Activated CD4-positive, alpha-beta T cell treated with anti-CD3 and anti-CD28 coated beads for 48 hours (primary cell): Measurements from ENCODE around the gene KIF16B.

Experiments used
- DNase-seq: peaks from one replicate; pipeline ENCODE4 v3.0.0-alpha.2; 2020

KIF16B gene

DNA sequence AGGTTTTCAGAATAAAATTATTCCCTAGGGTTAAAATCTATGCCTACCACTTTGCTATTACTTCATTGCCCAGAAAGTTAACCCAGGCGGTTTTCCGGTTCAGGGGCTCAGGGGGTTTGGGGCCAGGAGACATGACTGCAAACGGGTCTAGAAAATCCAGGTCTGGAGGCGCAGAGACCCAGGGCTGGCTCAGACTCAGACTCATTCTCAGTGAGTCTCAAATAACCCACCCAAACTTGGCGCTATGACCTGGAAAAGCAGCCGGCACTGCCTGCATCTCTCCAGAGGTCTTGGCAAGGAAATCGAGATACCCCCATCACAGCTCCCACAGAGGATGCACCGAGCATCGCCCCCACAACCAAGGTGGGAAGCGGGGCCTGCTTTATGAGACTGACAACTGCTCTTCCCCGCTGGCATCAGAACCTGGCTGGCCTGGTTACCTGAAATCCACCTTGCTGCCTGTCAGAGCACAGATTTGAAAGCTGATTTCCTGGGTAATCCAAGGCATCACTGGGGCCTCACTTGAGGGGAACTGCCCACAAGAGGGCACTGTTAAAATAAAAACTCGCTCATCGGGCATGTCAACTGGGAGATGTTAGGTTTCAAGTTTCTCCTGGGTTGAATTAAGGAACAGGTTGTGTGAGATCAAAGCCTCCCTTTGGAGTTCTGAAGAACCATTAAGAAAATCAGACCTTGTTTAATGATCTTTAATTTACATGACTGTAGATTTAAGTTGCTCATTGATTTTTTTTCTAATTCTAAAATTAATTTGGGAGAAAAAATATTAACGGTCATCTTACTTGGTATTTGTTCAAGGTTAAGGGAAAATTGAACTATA lies 55.1 kb downstream of the KIF16B start:
- peak; percentile 25 for DNase-seq

DNA sequence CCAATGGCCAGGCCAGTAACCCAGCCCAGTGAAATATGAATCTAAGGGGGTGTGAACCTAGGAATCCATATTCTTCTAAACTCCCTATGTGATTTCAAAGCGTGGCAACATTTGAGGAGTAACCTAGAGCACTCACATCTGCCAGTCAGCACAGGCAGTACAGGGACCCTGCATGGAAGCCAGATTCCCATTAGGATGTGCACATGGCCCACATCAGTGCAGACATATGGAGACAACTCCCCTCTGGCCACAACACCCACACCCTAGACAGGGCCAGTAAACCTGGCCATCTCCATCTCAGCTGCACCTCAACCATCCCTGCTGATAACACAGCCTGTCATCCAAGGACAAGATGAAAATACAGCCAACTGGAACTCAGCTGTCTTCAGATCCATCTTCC lies 56.5 kb downstream of the KIF16B start:
- DNase-seq = no peak

DNA sequence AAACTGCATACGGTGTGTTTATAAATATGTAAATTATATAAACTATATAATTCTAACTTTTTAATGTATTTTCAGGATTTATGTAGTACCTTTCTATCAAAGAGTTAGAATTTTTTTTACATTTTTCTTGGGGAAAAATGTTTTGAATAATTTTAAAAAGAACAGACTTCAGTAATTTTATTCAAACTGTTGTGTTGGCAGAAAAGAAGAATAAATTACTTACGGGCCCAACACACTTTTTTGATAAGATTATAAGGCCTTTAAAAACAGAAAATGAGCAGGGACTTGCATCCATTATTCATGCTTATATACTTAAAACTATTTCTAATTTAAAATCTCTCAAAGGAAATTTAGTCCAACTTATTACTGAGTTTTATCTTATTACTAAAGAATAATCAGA lies 58.2 kb downstream of the KIF16B start:
- no peak for DNase-seq

DNA sequence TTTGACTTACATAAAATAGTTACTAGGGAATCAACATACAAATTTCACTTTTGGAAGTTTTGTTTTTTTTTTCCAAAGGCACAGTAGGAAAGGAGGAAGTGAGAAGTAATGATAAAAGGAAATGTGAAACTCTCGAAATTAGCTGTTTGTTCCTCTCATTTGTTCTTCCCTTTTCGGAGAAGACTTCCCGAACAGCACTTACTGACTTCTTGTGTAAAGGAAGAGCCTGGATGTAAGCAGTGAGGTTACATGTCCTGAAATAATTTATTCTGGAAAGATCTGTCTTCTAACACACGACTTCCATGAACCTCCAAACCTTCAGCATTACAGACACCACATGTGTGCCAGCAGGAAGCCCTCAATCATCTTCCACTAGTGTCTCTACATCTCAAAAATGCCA lies 59.1 kb downstream of the KIF16B start:
- no peak for DNase-seq

DNA sequence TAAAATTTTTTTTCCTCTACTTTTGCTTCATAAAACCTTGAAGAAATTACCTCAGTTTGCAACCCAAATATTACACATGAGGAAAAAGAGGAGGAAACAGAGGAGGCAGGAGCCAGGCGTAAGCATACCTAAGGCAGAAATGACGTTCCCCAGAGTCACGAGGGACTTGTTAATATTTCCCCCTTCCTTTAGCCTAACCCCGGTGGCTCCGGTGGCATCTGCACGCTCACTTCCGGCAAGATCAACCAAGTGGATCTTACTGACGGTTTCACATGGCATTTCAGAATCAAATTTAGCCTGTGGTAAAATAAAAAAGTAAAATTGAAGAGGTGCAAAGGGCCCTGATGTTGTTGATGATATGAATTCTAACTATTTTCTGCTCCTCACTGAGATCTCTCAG lies 67.4 kb downstream of the KIF16B start:
- DNase-seq = no peak

DNA sequence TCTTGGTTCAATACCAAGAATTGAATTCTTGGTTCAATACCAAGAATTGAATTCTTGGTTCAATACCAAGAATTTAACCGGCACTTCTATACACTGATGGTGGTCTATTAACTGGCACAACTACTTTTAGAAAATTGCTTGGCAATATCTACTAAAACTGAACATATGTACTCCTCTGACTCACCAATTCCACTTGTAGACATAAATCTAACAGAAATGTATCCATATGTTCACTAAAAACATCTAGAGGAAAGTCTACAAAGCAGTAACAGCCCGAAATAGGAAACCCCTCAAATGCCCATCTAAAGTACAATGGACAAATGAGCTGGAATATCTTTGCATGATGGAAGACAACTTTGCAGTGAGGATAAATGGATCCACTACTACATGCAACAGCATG lies 71.9 kb downstream of the KIF16B start:
- no peak for DNase-seq

DNA sequence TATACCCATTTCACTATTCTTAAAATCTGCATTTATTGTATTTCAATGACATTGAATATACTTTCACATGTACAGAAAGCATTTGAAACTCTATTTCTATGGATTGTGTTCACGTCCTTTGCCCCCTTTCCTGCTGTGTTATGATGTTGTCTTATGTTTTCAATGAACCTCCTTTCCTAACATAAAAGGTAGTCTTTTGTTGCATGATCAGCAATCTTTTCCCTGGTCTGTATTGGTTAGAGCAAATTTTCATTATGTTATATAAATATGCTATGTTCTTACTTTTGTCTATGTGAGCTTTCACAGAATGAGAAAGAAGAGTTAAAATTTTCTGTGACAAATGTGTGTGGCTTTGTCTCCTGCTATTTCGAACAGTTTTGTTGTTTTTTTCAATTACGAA lies 73.1 kb downstream of the KIF16B start:
- DNase-seq = no peak

DNA sequence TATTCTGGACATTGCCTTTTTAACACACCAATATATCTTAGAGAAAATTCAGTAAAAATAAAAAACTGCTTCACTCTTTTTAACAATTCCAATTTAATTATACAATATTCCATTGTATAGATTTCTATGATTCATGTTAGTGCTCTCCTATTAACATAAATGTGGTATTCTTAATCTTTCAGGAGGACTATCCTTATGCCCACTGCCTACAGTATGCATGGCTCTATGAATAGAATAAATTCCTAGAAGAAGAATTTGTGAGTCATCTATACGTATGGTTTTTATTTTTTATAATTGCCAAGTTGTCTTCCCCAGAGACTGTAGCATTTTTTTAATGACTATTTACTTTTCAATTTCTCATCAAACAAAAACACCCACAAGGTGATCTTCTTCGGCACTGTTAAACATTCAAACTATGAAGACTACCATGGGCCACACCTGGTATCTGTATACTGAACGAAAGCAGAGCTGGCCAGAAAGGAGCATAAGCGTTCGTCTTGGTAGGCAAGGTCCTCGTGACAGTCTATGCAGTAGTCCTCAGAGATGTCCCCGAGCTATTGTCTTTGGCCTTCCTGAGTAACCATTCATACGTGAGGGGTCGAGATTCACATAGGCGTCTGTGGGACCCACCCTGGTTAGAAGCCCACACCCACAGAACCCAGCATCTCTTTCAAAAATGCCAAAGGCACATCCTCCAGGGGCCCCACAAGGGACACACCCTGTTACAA lies 74.6 kb downstream of the KIF16B start:
- no peak for DNase-seq

DNA sequence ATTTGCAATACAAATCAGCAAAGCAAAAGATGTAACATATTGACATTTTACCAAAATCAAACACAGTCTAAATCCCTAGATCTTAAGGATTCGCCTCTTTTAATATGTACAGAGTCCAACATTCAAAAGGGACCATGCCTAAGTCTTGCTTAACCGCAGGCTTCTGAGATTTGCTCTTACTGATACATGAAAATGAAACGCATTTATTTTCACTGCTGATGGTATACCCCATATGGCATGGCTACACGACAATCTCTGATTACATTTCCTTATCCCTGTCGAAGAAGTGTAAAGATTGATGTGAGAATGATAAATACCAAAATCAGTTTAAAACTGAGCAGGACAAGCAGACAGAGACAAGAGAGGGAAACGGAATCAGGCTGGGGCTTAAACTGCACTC lies 75.4 kb downstream of the KIF16B start:
- DNase-seq = no peak

DNA sequence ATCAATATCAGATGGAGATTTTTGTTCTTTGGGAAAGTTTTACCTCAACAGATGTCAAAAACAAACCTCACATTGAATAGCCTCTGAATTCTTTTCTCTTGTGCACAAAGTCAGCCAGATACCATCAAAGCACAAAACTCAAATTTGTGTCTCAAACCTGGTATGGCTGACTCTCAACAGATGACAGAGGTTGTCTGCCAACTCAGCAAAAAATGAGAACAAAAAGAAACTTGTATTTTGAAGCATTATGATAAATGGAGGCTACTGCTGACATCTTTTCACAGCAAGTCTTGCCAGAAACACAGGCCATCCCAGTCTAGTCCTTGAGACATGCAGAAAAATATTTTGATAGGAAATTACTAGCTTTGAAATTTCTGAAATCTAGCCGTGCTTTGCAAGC lies 79.8 kb downstream of the KIF16B start:
- no peak for DNase-seq

DNA sequence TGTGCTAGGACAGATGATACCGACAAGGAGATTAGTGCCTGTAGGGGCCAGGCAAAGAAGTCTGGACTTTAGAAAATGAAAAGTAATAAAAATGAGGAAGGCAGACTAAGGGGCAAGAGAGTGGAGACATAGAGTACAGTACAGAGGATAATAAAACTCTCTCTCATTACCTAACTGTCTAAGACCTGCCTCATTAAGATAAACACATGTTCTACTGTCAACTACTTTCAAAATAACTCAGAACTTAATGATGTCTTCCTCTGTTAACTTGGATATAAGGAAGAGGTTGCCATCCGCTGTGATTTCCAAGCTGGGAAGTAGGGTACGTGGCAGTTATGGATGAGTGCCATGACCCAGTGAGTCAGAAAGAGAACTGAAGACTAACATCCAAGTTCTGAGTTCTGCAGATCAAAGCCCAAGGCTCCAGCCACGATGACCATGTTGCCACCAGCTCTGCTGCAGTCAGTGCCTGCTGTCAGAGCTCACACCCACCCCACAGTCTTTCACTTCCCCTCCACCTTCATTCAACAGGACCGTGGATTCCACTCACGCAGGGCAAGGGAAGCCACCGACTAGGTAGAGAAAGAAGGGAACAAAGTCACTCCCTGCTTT lies 81.8 kb downstream of the KIF16B start:
- DNase-seq = no peak

DNA sequence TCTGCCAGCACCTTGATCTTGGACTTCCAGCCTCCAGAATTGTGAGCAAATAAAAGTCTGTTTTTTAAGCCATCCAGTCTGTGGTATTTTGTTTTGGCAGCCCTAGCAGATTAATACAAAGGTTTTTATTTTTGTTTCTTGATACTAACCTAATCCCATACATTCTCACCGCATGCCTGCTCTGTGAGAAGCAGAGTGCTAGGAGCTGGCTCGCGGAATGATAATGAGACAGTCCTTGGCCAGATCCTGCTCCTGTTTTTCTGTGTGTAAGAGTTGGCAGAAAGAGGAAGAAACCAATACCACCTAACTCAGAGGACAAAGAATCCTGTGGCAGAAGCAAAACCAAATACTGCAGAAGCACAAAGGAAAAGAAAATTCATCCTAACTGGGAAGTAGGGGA lies 82.6 kb downstream of the KIF16B start:
- no peak for DNase-seq

DNA sequence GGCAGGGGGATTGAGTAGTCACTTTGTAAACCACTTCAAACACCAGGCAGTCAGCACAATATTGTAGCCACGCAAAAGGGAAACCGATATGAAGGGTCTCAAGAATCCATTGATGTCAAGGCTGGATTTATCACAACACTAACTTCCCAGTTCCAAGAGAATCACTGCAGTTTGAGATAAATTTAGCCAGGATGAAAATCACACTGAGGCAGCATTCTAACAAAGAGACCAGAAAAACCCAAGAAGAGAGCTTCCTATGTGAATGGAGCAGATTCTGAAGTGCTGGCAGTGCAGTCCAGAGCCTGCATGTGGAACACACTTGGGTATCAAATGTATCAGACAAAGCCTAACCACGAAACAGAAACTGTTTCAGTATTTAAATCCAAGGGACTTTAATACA lies 84.6 kb downstream of the KIF16B start:
- DNase-seq = no peak

DNA sequence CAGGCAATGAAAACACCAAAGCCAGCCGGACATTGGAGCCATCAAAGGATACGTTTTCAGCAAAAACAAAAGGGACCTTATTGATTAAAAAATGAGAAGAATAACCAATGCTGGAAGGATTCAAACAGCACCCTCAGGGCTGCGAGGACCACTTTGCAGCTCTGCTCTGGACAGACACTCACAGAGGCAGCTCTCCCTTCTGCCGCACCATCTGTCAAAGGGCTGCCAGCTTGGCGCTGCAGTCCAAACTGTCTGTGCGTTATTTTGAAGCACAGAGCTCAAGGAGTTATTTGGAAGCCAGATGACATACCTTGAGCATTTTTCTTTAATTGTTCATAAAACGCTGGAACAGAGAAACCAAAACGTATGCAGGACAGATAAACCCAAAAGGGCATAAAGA lies 85.2 kb downstream of the KIF16B start:
- DNase-seq = no peak

DNA sequence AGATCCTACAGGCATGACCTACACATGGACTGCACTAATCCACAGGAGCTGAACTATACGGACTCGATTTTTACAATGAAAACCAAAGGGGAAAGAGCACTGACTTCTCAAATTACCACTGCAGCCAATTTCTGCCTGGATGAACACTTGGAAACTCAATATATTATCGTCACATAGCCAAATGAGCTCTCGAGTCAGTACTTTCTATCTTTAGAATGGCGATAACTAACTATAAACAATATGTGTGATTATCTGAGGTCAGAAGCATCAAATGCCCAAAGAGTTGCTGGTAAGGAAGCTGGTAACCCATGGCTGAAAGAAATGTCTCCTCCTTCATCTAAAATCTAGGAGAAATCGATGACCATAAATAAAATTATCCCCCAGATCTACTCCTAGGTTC lies 86.7 kb downstream of the KIF16B start:
- DNase-seq = no peak

DNA sequence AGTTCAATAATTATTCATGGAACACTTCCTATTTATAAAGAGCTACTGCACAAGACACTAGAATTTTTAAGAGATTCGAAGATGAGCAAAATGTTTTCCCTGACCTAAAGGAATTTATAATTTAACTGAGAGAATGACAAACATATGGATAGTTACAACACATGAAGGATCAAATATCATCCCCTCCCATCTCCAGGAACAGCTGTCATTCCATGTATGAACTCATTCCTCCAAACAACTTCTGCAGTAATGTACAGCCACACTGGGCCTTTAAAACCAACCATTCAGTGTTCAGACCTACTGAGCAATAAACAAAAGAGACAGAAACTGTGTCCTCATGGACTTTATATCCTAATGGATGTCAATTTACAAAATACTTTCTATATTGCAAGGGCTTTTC lies 87.8 kb downstream of the KIF16B start:
- DNase-seq = no peak

DNA sequence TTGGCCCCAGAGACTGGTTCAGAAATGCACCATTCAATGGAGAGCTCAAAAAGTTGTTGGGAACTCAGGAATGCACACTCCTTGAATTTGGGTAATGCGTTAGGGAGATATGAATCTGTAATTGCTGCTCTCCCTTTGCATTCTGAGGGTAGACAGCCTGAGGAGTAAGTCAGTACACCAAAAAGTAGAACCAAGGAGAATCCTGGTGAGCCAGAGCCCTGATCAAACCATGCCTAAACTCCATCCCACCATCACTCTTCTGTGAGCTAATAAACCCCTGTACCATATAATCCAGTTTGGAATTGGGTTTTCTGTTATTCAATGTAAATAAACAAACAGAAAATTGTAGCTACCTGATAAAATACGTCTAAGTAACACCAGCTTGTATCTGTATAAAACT lies 90.2 kb downstream of the KIF16B start:
- no peak for DNase-seq

DNA sequence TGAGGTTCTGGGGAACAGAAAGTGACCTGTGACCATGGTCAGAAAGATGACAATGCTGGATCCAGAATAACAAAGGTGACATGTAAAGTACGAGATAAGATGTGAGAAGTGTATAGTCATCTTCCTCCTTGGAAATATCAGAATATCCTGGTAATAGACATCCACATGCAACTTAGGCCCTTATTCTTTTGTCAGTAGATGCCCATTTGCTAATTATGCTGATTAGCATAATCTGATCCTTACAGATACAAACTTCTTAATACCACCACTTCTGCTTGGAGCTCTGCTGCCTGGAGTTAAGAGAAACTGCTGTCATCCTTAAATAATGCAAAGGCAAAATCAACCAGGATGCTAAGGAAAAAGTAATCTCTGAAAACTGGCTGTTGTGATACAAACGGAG lies 91.3 kb downstream of the KIF16B start:
- DNase-seq = no peak

DNA sequence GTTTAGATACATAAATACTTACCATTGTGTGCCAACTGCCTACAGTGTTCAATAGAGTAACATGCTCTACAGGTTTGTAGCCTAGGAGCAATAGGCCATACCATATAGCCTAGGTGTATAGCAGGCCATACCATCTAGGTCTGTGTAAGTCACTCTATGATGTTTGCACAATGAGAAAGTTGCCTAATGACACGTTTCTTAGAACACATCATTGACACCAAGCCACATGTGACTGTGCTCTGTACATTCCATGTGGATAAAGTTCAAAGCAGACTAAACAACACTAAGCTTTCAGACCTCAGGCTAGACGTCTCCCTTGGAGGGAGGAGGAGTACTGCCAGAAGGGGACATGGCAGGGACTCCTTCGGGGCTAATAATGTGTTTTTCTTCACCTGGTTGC lies 93.6 kb downstream of the KIF16B start:
- DNase-seq = no peak

DNA sequence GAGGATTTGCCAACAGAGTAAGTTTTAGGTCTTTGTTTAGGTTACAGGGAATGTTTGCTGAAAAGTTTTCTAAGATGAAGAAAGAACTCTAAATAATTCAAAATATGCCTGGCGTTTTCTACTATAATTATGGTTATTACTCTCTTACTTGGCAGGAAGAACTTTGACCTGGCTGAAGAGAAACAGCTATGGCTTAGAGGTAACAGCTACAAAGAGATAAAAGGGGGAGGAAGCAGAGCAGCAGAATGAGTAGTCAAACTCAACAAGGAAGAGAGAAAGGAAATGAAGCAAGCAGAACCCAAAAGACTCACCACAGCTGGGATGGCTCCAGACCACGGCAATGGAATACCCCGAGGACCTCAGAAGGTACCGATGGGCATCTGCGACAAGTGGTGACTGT lies 95.6 kb downstream of the KIF16B start:
- no peak for DNase-seq

DNA sequence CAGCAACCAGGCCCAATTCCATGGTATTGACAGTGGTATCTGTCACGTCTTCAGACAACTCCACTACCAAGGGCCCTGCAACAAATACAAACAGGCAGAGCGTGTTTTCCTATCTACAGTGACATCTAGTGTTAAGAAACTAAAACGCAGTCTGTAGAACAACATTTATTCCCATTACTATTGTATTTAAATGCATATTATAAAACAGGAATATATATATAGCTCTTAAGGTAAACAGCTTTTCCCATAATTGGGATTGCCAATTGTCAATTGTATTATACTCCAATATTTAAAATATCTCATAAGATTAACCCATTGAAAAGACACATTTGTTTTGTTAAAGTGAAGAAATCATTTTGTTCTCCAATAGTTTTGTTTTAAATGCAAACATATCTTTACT lies 97.2 kb downstream of the KIF16B start:
- no peak for DNase-seq

DNA sequence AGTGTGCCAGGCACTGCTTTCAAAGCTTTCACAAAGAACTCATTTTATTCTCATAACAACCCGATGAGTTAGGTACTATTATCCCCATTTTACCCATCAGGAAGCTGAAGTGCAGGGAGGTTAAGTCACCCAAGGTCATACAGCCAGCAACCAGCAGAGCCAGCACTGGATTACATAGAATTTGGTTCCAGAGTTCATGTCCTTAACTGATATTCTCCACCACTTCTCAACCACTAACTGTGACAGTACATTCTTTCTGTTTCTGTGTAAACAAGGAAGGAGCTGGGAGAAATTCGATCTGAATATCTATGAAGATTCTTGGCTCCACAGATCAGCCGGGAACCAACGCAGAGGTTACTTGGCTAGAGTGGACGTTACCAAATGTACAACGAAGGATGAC lies 98.0 kb downstream of the KIF16B start:
- DNase-seq = no peak

DNA sequence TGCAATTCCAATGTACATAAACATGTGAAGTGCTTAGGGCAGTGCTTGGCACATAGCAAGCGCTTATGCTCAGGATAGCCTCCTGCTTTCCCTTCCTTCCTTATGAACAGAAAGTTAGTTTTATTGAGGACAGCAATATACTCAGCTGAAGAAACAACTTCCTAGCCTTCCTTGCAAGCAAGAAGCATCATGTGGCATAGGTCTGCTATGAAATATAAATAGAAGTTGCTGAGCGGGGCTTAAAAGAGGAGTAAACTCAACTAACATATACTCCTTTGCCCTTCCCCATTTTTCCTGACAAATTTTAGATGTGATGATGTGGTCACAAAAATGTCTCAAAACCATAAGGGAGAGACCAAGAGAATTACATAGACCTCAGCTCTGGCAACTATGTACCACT lies 98.9 kb downstream of the KIF16B start:
- no peak for DNase-seq
